ENCODE measurements around the gene DOHH.

DNA sequence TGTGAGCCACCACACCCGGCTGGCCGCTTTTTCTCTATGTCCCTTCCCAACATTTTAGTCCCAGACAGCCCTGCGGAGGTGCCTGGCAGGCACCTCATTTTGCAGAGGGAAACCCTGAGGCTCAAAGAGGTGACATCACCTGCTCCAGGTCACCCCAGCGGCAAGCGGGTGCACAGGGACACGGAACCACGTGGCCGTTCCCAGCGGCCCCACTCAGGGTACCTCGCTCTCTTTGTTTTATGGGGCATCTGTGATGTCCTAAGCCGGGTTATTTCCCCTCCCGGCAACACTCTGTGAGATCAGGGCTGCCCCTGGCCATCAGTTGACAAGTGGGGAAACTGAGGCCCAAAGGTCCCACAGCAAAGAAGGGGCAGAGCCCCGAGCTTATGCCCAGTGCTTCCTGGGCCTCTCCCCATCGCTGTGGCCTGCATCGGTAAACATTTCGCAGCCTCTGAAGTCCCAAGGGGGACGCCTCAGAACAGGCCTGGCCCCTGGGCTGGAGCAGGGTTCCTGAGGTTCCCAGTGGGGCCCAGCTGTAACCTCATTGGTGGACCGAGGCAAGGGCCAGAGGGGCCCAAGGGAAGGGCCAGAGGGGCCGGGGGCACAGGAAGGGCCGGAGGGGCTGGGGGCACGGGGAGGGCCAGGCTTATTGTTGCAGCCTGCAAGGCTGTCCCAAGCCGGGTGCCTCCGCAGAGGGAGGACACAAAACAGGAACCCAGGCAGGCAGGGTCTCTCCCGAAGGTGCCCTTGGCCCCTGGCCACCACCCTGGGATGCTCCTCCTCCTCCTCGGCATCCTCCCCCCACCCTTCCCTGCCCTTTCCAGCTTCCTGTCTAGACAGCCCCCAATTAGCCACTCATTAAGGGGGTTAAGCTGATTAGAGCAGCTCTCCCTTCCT, 59.1 kb downstream of the DOHH start:
- TF ChIP-seq POLR2AphosphoS5 (IDR thresholded peaks at IDR 0.05; ENCODE audit: low read depth, low read length) (no peak), TAF1 (IDR thresholded peaks at IDR 0.05; ENCODE audit: borderline replicate concordance, low read depth, low read length) (no peak)

Measured in GM12892 (cell line).